ENCODE results near the gene GPNMB. TPM values are rescaled to one million over a fixed set of nuclear protein-coding genes. Genes with fewer than 3 reads are reported as not detected.

GPNMB gene
- total and polyA plus RNA-seq, 4 donors, result 2.6 to 10.5 (median 4.9) TPM

DNA sequence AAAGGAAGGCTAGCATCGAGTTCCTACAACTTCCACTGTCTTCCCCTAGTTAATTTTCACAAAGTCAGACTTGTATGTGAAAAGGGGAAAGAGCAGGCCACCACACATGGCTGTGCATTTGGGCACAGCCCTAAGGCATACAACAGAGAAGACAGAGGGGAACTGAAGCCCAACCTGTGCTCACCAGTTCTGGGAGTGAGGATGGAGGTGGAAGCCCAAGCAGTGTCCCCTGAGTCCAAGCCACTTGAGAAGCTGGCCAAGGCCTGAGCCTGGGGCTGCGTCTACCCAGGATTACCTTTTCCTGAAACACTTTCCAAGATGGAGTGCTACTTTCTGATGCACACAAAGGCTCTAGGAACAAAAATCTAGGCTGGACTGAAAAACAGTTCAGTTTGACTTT lies 20.3 kb downstream of the GPNMB start:
- no peak for DNase-seq (ENCODE audit: low spot score)
- 91% methylated on average over 2 of the region's 2 CpGs for WGBS
- no peak overlapping the region for H3K27ac ChIP-seq (ENCODE audit: low read depth in 1 of 2, low read length in 2 of 2)
- no peaks in the 10 kb centered on the region for H3K4me1 ChIP-seq (ENCODE audit: control insufficient read depth in 4 of 4, insufficient read depth in 4 of 4, low read length in 3 of 4)
- no peak overlapping the region for H3K9ac ChIP-seq (ENCODE audit: low read depth in 1 of 2, low read length in 2 of 2)
- H3K4me3 ChIP-seq (ENCODE audit: low read depth in 1 of 3, low read length in 3 of 3), result no peak overlapping the region
- no peaks in the 10 kb centered on the region for H3K36me3 ChIP-seq (ENCODE audit: control insufficient read depth in 4 of 4, insufficient read depth in 3 of 4, low read depth in 1 of 4, low read length in 3 of 4)
- TF ChIP-seq JUND (IDR thresholded peaks at IDR 0.05) (no peak), EGR1 (IDR thresholded peaks at IDR 0.05; ENCODE audit: low read depth in 2 of 2) (no peak), FOXA2 (IDR thresholded peaks at IDR 0.05) (no peak), GABPA (IDR thresholded peaks at IDR 0.05 in 1 of 2, conservative IDR thresholded peaks at IDR 0.05 in 1 of 2) (no peak), FOXA1 (IDR thresholded peaks at IDR 0.05) (no peak), ZBTB33 (IDR thresholded peaks at IDR 0.05) (no peak), ATF3 (IDR thresholded peaks at IDR 0.05) (no peak), HNF4A (conservative IDR thresholded peaks at IDR 0.05) (no peak), SP1 (IDR thresholded peaks at IDR 0.05) (no peak), YY1 (IDR thresholded peaks at IDR 0.05) (no peak), TAF1 (conservative IDR thresholded peaks at IDR 0.05) (no peak), RAD21 (IDR thresholded peaks at IDR 0.05) (no peak), HNF4G (IDR thresholded peaks at IDR 0.05) (no peak), NR2F2 (IDR thresholded peaks at IDR 0.05) (no peak), RXRA (IDR thresholded peaks at IDR 0.05) (no peak)
- TF ChIP-seq, protein P1, sequence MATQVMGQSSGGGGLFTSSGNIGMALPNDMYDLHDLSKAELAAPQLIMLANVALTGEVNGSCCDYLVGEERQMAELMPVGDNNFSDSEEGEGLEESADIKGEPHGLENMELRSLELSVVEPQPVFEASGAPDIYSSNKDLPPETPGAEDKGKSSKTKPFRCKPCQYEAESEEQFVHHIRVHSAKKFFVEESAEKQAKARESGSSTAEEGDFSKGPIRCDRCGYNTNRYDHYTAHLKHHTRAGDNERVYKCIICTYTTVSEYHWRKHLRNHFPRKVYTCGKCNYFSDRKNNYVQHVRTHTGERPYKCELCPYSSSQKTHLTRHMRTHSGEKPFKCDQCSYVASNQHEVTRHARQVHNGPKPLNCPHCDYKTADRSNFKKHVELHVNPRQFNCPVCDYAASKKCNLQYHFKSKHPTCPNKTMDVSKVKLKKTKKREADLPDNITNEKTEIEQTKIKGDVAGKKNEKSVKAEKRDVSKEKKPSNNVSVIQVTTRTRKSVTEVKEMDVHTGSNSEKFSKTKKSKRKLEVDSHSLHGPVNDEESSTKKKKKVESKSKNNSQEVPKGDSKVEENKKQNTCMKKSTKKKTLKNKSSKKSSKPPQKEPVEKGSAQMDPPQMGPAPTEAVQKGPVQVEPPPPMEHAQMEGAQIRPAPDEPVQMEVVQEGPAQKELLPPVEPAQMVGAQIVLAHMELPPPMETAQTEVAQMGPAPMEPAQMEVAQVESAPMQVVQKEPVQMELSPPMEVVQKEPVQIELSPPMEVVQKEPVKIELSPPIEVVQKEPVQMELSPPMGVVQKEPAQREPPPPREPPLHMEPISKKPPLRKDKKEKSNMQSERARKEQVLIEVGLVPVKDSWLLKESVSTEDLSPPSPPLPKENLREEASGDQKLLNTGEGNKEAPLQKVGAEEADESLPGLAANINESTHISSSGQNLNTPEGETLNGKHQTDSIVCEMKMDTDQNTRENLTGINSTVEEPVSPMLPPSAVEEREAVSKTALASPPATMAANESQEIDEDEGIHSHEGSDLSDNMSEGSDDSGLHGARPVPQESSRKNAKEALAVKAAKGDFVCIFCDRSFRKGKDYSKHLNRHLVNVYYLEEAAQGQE (IDR thresholded peaks at IDR 0.05), result no peak
- TF ChIP-seq, protein P2, sequence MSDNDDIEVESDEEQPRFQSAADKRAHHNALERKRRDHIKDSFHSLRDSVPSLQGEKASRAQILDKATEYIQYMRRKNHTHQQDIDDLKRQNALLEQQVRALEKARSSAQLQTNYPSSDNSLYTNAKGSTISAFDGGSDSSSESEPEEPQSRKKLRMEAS (IDR thresholded peaks at IDR 0.05), result no peak
- TF ChIP-seq, protein P3, sequence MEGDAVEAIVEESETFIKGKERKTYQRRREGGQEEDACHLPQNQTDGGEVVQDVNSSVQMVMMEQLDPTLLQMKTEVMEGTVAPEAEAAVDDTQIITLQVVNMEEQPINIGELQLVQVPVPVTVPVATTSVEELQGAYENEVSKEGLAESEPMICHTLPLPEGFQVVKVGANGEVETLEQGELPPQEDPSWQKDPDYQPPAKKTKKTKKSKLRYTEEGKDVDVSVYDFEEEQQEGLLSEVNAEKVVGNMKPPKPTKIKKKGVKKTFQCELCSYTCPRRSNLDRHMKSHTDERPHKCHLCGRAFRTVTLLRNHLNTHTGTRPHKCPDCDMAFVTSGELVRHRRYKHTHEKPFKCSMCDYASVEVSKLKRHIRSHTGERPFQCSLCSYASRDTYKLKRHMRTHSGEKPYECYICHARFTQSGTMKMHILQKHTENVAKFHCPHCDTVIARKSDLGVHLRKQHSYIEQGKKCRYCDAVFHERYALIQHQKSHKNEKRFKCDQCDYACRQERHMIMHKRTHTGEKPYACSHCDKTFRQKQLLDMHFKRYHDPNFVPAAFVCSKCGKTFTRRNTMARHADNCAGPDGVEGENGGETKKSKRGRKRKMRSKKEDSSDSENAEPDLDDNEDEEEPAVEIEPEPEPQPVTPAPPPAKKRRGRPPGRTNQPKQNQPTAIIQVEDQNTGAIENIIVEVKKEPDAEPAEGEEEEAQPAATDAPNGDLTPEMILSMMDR (IDR thresholded peaks at IDR 0.05; ENCODE audit: low read depth, low read length, missing input control), result no peak
- peaks cover 0 to 2% (median 0%) of the 10 kb centered on the region in 4 donors for H3K27me3 ChIP-seq (ENCODE audit: control insufficient read depth in 4 of 4, insufficient read depth in 4 of 4, low read length in 3 of 4)
- H3K9me3 ChIP-seq (ENCODE audit: control insufficient read depth in 4 of 4, low read length in 3 of 4), result no peaks in the 10 kb centered on the region

Measured in liver (tissue), 9 donors.